CD4-positive, alpha-beta T cell treated with Interleukin-10 for 1 hour (primary cell): Measurements from ENCODE around the gene ARNT2.

Experiments used
- DNase-seq: peaks from one replicate; pipeline ENCODE4 v3.0.0-alpha.2; 2020

Gene ARNT2

GRCh38 chr15:80414546-80415357 is 10.6 kb downstream of the ARNT2 start:
- DNase-seq, result no peak

- DNase-seq, result no peak
Observed at GRCh38 chr15:80415358-80415670, 11.1 kb downstream of the ARNT2 start.

DNA sequence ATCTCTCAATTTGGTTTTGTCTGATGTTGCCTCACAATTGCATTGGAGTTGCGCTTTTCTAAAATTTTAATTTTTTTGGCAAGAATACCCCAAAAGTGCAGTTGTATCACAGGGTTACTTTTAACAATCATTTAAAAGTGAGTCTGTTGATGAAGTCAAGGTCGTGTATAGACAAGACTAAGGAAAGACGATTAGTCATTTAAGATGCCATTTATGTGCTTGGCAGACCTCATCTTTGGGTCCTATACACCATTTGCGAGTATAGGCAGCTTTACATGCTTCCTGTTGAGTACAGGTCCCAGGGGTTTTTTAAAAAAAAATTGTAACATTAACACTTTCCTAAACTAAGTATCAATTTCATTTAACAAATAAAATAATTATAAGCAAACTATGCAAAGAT is 12.5 kb downstream of the ARNT2 start:
- DNase-seq, result no peak

GRCh38 chr15:80418892-80419537 is 14.8 kb downstream of the ARNT2 start:
- DNase-seq, result peak; percentile 6

- DNase-seq, result no peak
Observed at GRCh38 chr15:80419546-80419945, 15.4 kb downstream of the ARNT2 start.

- DNase-seq, result no peak
Observed at GRCh38 chr15:80420658-80421057, 16.5 kb downstream of the ARNT2 start.

- DNase-seq, result no peak
Observed at GRCh38 chr15:80423215-80423614, 19.0 kb downstream of the ARNT2 start.

DNA sequence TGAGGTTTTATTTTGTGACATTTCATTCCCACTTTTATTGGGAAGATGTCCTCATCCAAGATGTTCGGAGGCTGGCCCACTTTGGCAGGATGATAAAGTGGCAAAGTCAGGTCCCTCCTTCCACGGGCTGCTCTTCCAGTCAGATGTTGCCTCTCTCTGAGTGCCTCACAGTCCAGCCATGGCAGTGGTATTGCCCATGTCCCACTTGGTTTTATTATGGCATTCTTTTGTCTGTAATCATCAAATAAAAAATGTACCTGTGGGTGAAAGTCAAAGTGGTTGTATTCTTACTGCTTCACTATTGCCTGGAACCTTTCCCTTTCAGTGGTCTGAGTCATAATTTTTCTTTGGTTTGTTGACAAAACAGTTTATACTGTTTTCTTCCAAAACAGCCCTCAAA is 20.2 kb downstream of the ARNT2 start:
- DNase-seq, result no peak

DNA sequence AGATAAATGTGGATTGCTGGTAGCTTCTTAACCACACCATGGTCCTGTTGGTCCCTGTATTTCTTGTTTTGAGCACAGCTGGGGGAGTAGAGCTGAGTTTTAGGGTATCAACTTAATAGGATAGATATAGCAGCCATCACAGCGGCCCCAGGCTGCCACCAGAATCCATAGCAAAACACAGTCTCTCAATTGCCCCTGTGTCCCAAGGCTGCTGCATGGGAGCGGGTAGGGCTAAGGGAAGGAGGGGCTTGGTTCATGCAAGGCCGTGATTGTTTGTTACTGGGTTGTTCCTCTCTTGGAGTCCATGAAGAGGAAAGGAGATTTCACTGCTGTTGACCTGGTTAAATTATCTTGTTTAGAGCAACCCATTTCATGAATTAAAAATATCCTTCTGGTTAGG is 22.1 kb downstream of the ARNT2 start:
- DNase-seq, result no peak

- no peak for DNase-seq
Observed at GRCh38 chr15:80429964-80430363, 25.8 kb downstream of the ARNT2 start.

GRCh38 chr15:80431635-80432344 is 27.6 kb downstream of the ARNT2 start:
- no peak for DNase-seq

- no peak for DNase-seq
Observed at GRCh38 chr15:80432345-80432702, 28.1 kb downstream of the ARNT2 start.

GRCh38 chr15:80433836-80434235 is 29.7 kb downstream of the ARNT2 start:
- DNase-seq, result no peak

DNA sequence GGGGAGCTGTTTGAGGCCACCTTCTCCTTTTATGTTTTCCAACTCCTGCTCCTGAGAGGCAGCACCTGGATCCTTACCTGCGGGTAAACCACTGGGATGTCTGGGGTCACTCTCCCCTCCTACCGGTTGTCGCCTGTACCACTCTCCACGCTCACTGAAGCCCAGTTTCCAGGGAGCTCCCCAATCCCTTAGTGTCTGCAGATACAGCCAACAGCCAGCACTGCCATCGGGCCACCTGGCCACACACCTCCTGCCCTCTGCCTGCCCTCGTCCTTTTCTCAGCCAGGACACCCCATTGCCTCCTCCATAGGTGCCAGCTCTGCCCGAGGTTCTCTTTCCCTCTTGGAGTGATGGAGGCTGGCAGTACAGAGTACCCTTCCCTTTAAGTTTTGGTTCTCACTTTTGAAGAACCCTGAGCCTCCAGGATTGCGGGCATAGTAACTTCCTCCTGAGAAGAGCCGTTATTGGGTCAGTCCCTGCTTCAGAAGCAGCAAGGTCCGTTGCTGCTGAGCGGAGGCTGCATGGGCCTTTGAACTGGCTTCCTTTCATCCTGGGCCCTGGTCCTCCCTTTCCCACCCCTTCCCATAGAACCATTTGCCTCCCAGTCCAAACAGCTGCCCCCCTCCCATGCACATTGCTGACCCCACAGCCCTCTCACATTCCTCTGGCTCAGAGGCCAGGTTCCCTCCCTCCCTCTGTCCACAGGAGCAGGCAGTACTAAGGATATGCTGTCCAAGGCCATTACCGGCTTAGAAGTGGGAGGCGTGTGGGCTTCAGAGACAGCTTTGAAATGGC is 30.9 kb downstream of the ARNT2 start:
- no peak for DNase-seq

- DNase-seq, result no peak
Observed at GRCh38 chr15:80436511-80437307, 32.5 kb downstream of the ARNT2 start.

DNA sequence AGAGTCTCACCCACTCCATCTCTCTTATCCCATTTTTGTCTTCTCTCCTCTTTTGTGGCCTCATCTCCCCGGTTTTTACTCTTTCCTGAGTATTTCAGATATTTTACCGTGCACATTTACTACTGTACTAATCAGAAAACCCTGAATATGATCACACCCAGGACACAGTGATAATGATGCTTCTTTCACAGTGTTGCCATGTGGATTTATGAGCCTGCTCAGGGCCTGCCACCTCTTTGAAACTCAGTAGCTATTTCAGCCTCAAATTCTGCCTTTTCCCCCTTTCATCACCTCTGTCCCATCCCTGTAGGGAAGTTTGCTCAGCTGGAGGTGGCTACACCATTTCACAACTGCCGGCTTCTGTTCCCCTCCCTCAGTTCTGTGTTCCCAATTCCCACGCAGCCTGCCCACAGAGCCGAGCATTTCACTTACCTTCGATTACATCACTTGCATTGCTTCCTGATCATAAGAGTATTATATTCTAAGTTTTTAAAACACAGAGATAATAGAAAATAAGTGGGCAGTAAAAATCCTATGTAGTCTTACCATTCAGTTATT is 33.2 kb downstream of the ARNT2 start:
- no peak for DNase-seq

- DNase-seq, result no peak
Observed at GRCh38 chr15:80439140-80439539, 35.0 kb downstream of the ARNT2 start.

- no peak for DNase-seq
Observed at GRCh38 chr15:80440024-80440423, 35.8 kb downstream of the ARNT2 start.

- no peak for DNase-seq
Observed at GRCh38 chr15:80441041-80441440, 36.9 kb downstream of the ARNT2 start.

DNA sequence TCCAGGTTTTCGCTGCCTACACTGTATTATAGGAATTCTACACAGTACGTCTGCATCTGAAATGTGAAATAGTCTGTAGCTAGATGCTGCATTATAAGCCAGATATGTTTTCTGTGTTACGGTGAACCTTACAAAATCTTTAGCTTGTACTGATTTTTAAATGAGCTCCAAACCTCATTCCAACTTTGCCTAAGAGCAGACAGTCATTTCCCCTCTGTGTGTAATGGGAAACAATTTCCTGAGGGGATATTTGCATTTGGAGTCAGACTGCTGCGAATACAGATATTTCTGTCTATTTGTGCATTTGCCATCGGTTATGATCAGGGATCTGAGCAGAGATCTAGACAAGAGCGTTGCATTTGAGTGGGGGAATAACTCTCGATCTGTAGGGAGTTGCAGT is 37.5 kb downstream of the ARNT2 start:
- DNase-seq, result no peak

DNA sequence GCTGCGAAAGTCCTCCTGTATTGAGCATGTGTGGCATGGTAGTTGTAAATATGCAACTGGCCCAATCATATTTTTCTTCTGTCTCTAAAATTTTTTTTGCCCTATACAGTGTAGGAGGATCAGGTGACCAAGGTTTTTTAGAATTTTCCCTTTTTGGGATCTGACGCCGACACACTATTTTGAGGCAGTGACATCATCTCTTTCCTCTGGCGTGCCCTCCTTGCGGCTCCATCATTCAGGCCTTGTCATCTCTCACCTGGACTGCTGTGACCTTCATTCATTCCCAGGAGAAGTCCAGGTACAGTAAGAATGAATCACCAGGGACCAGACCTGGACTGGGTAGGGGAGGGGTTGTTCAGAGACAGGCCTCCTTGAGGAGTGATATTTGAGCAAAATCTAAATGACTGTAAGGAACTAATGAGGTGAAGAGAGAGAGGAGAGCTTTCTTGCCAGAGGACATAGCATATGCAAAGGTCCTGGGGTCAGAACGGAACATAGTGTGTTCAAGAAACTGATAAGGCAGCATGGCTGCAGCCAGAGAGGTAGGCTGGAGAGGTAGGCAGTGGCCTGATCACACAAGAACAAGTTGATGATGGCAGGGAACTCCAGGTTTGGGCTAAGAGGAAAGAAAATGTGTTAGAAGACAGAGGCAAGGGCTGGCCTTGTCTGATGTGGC is 38.7 kb downstream of the ARNT2 start:
- DNase-seq, result no peak
